OCI-M2 (cell line): ENCODE results near the gene TUFM.
"Not testable (repeated sequence)": the region's sequence is repeated elsewhere in the genome, so short reads cannot be mapped to it uniquely, and the experiment has no call there.

Experiments
- DNase-seq: peaks from one replicate; lab custom pipeline; 2025; ENCODE audit not compliant: unreplicated experiment; lab: John Stamatoyannopoulos, UW

The TUFM gene

DNA sequence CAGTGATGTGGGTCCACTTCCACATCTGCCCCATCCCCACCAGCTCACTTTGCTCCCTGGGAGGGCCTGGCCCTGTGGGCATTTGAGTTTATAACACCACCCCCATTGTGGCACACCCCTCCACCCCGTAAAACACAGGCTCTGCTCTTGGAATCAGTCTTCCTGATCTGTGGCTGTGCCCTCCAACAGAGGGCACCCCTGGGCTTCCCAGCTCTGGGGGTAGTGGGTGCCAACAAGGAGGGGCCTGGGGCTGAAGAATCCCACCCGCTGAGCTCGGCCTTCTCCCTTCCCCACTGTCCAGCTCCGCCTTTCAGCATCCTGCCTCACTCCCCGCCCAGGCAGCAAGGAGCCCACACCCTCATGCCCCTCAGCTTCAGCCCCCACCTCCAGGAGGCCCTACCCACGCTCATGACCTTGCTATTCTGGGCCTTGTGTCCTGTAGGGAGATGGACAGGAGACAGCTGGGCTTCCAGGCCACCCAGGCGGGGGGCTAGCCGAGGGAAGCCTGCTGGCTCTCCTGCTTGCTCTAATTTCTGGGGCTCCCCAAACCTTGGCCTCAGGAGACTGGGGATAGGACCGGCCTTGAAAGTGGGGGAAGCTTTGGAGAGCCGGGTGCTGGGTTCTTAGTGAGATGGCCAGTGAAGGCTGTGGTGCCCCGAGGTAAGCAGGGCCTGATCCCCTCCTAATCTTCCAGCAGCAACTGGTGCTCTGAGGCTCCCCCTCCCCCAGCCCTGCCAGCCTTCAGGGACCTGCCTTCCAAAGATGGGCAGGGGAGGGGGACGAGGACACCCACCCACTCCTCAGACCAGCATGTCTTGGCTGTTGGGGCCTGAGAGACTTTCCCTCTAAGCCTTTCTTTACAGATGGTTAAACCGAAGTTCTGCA is 29.2 kb upstream of the TUFM start:
- no peak for DNase-seq

DNA sequence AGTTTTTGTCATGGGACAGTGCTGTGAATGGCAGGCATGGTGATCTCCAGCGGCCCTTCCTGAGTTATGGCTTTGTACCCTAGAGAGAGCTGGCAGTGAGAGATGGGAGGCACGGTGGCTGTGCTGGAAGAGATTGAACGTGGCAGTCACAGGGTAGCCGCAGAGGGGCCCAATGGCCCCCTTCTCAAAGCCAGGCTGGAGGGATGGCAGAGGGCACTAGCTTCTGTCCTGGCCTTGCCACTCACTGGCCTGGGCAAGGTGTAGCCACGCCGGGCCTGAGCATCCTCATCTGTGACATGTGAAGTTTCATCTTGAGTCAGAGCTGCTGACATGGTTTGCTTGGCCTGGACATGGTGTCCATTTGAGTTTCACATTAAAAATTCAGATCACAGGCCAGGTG is 28.3 kb upstream of the TUFM start:
- DNase-seq, result no peak

DNA sequence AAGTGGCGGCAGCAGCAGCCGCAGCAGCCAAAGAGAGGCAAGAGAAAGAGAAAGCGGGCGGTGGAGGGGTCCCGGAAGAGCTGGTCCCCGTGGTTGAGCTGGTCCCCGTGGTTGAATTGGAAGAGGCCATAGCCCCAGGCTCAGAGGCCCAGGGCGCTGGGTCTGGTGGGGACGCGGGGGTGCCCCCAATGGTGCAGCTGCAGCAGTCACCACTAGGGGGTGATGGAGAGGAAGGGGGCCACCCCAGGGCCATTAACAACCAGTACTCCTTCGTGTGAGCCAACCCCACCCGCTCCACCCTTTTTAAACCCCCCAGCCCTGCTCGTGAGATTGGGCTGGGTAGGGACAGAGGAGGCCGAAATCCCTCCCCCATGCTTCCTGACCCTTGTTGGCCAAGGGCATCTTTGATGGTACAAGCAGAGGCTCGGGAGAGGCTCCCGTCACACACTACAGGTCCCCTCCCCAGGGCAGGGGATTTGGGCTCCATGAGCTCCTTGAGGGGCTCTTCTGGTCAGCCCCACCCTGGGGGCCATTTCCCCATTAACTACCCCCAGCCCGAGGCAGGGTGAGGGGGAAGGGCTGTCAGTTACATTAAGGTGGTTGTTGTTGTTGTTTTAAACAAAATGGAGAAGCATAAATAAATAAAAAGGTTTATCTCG is 27.5 kb upstream of the TUFM start:
- DNase-seq, result no peak

DNA sequence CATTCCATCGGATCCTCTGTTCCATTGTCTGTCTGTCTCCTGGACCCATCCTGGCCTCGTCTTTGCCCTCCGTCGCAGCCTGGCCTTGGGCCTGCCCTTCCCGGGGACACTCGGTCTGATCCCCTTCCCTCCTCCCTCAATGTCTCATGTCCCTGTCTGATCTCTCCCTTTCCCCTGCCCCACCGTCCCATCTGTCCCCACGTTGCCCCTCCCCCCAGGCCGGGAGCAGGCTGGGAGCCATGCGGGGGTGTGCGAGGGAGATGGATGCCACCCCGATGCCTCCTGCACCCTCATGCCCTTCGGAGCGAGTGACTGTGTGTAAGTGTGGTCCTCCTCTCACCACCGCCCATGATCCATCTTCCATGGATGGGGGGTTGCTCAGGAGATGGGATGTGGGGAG is 26.8 kb upstream of the TUFM start:
- no peak for DNase-seq

DNA sequence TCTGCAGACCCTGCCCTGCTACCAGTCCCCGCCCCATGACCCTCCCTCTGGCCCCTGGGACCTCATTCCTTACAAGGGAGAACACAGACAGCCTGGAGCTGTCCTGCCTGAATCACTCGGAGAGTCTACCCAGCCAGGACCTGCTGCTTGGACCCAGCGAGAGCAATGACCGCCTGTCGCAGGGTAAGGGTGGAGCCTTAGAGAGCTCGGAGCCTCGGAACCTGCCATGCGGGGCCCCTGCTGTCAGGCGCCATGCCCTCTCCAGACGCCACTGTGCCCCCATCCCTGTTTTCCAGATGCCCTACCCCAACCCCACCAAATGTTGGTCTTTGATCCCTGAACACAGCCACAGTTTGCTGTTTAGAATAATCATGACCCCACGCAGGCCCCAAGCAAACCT is 23.1 kb upstream of the TUFM start:
- DNase-seq, result no peak

DNA sequence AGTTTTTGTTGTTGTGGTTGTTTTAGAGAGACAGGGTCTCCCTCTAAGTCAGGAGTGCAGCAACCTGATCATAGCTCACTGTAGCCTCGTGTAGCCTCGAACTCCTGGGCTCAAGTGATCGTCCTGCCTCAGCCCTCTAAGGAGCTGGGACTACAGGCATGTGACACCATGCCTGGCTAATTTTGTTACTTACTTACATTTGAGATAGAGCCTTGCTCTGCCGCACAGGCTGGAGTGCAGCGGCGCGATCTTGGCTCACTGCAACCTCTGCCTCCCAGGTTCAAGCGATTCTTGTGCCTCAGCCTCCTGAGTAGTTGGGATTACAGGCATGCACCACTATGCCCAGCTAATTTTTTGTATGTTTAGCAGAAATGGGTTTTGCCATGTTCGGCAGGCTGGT is 21.5 kb upstream of the TUFM start:
- DNase-seq, result not testable (repeated sequence)

DNA sequence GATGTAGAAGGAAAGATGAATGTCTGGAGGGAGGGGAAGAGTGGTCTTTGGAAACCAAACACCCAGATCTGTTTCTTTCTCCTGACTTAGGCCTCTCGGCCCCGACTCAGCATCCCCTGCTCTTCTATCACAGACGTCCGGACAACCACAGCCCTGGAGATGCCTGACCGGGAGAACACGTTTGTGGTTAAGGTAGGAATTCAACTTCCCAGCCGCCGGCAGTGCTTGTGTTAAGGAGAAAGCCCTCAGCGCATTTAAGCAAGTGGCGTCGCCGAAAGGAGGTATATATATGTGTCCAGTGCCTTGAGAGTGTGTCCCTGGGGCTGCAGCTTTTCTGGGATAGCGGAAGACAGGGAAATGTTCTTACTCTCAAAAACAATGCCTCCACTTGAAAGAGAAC is 21.1 kb upstream of the TUFM start:
- DNase-seq, result no peak

DNA sequence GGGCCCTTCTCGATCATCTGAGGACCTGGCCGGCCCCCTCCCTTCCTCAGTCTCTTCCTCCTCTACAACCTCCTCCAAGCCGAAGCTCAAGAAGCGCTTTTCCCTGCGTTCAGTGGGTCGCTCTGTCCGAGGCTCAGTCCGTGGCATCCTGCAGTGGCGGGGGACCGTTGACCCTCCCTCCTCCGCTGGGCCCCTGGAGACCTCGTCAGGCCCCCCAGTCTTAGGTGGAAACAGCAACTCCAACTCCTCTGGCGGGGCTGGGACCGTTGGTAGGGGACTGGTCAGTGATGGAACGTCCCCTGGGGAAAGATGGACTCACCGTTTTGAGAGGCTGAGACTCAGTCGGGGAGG is 20.3 kb upstream of the TUFM start:
- no peak for DNase-seq

DNA sequence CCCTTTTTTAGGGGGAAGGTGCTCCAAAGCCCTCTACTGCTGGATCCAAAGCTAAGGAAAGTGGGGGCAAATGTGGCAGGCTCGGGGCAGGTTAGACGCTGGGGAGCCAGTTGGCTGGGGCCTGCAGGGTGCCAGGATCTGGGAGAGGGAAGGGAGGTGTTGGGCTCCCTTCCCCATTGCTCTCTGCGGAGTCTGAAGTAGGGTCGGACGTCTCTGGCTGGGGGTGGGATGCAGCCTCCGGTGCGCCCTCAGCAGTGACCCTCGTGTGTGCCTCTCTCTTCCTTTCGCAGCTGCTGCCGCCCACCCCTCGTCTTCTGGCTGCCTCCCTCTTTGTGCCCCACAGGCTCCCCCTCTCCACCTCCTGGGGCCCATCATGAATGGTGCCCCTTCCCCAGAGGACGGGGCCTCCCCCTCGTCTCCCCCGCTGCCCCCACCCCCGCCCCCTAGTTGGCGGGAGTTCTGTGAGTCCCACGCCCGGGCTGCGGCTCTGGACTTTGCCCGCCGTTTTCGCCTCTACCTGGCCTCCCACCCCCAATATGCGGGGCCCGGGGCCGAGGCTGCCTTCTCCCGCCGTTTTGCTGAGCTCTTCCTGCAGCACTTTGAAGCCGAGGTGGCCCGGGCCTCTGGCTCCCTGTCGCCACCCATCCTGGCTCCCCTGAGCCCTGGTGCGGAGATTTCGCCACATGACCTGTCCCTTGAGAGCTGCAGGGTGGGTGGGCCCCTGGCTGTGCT is 19.7 kb upstream of the TUFM start:
- DNase-seq, result no peak

DNA sequence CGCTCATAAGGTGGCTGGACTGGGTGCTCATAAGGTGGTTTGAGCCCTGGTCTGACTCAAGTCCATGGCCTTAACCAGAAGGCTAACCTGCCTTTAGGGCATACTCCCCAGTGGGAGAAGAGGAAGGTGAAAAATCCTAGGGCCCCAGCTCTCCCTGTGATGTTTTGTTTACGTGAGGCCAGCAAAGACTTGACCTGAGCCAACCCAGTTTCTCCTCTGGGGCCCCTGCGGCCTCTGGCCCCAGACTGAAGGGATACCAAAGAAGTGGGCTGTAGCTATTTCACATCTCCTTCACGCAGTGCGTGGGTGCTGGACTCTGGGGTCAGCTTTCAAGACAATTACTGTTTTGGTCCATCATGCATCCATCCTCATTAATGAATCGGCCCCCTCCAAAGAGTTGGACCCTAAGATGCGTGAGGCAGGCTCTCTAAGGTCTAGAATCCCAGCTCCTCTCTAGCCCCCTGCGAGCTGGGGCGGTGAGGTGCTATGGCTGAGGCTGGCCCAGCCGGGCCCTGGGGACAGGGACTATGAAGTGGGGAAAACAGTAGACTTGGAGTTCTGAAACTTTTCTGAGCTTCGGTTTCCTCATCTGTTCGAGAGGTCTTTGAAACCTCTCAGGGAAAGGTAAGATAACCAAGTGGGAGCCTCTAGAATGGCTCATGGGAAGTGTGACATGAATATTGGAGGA is 19.0 kb upstream of the TUFM start:
- no peak for DNase-seq

DNA sequence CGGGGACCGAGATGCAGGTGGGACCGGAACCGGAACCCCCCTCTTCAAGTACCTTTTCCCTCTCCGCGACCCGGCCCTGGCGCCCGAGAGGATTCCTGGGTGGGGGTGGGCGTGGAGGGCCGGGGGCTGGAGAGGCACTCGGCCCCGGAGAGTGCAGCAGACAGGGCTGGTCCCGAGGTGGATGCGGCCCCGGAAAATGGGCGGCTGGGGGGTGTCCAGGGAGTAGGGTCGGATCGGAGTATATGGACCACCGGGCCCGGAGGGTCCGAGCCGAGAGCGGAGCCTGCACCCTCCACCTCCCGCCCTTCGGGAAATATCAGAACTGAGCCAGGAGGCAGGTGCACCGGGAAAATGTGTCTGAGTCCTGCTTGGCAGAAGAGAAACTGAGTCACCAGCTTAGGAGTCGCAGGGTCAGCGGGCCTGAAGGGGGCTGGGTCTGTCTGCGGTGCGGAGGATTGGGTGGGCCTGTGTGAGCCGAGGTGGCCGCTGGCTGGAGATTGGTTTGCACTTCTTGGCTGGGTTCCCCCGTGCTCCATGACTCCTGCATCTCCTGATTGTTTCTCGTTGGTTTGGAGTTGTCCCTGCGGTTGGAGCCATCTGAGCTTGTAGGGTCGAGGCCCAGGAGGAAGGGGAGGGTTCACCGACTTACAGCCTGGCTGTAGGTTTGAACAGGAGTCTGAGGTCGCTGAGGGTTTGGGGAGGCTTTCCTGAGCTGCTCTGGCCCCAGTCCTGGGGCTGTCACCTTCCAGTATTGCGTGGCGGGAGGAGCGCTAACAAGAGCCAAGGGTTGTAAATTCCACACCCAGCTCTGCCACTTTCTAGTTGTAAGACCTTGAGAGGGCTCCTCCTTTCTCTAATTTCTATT is 18.0 kb upstream of the TUFM start:
- DNase-seq, result no peak

DNA sequence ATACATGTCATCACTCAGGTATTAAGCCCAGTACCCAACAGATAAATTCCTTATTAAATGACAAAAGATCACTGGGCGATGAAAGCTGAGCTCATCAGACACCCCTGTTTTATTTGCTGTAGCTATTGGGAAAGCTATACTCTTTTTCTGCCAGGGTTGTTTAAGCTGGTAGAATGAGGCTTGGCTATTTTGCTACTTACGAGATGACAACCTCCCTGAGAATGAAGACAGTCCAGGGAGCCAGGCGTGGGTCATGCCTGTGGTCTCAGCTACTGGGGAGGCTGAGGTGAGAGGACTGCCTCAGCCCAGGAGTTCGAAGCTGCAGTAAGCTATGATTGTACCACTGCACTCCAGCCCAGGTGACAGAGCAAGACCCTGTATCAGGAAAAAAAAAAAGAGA is 13.2 kb upstream of the TUFM start:
- DNase-seq, result no peak

DNA sequence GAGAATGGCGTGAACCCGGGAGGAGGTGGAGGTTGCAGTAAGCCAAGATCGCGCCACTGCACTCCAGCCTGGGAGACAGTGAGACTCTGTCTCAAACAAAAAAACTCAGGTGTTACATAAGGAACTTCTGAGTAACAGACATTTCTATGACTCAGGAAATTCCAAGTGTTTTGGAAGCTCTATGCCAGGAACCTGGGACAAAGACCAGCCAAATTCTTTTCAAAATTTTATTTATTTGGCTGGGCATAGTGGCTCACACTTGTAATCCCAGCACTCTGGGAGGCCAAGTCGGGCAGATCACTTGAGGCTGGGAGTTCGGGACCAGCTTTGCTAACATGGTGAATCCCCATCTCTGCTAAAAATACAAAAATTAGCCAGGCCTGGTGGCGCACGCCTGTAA is 12.3 kb upstream of the TUFM start:
- no peak for DNase-seq

DNA sequence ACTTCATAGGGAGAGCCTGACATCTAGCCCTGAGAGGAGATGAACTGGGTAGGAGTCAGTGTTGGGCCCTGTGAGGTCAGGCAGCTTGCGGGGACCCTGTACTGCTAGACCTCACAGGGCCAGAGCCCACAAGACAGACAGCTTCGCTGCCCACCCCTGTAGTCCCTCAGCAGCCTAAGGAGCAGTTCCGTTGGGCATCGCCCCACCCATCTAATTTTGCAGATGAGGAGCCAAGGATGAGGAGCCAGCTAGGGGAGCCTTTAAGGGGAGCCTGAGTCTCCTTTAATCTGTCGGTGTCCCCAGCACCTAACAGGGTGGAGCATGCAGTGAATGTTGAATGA is 755 bp upstream of the TUFM start:
- no peak for DNase-seq

DNA sequence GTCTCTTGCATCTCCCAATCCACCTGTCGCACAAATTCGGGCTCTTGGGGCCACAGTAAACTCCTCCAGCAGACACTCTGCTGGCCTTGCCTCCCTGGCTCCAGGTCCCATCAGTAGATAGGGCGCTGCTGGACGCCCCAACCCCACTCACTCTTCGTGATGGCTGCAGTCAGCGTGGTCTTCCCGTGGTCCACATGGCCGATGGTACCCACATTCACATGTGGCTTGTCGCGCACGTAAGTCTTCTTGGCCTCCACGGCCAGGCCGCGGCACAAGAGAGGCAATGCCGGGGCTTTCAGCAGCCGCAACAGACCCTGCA is 428 bp downstream of the TUFM start:
- DNase-seq, result no peak

DNA sequence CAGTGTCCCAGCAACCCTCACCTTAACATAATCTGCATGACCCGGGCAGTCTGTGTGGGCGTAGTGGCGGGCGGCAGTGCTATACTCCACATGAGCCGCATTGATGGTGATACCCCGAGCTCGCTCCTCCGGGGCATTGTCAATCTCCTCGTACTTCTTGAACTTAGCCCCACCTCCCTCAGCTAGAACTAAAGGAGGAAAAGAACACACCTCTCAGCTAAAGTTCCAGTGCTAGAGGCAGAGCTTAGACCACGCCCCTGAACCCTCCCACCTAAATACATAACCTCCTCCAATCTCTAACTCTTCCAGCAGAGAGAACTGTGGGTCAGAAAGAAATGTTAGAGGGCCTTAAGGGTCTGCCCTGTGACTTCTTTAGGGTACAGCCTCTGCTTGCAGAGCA is 855 bp downstream of the TUFM start:
- DNase-seq, result no peak

DNA sequence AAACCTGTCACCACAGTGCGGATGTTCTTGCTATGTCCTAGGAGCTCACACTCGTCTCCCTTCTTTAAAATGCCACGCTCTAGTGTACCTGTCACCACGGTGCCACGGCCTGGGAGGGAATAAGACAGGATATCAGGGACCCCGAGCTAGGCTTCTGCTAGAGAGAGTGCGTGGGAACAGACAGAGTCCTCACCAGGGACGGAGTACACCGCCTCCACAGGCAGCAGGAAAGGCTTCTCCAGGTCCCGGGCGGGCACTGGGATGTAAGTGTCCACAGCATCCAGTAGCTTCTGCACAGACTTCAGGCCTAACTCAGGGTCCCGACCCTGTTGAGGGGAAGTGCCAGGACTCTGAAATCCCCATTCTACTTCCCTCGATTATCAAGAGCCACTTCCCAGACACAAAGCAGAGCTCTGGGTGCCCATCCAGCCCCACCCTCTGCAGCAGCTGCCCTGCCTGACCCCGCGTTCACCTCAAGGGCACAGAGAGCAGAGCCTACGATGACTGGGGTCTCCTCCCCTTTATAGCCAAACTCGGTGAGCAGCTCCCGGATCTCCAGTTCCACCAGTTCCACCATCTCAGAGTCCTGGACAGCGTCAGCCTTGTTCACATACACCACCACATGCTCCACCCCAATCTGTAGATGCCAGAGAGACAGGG is 1.8 kb downstream of the TUFM start:
- no peak for DNase-seq

DNA sequence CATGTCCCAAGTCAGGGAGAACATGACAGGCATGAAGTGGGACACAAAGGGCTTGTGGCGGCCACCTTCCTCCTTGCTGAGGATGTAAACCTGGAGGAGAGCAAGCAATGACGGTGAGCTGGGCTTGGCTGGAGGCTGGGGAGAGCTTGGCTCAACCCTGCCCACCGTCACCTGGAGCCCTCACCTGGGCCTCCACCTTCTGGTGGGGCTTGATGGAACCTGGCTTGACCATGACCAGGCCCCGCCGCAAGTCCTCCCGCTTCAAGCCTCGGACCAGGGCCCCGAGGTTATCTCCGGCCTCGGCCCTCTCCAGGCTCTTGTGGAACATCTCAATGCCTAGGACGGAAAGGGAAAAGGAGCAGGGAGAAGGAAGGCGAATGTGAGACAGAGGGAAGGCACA is 2.4 kb downstream of the TUFM start:
- DNase-seq, result no peak

DNA sequence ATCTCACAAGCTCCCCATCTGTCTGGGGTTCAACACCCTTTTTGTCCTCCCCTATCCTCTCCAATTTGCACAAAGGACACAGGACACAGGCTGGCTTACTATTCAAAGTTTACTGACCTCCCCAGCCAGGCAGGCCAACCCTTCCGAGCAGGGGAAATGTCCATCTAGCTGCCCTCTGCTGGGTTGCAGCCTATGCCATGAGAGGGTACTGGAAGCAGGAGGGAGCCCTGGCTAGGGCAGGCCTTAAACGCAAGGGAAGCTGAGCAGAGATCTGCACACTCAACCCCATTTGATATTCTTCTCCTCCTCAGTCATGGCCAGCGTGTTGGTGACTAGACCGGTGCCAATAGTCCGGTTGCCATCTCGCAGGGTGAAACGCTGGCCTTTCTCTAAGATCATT is 3.5 kb downstream of the TUFM start:
- DNase-seq, result no peak

DNA sequence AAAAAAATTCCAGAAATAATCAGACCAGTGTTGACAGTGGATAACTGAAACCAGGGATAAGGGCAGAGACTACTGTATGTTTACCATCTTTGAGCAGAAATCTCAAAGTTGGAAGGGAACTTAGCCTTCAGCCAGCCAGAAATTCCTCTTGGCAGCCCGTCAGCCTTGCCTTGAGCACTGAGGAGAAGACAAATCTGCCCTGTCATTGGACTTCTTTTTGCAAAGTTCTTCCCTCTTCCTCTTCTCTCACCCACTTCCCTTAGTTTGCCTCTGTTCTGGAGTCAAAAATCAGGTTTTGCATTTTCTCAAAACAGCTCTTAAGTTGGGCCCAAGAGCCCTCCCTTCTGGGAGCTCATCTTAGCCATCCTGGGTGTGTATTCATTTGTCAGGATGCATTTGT is 6.2 kb downstream of the TUFM start:
- no peak for DNase-seq
